ENCODE results near the gene RGS3.
A peak's percentile ranks its signal among the peaks of the same experiment; 100 is the strongest.
"Not testable (repeated sequence)": the region's sequence is repeated elsewhere in the genome, so short reads cannot be mapped to it uniquely, and the experiment has no call there.

The RGS3 gene

GRCh38 chr9:113463418-113464285 is at the start of gene RGS3:
Gene RGS3 (plus strand): TSS chr9:113463727. CDS start chr9:113463803, 76 bp downstream.
- peak; percentile 95 for DNase-seq

- no peak for DNase-seq
These were observed 47.3 kb upstream of the RGS3 start for GRCh38 chr9:113416149-113416721.

GRCh38 chr9:113417370-113417769 is 46.2 kb upstream of the RGS3 start:
- DNase-seq = peak; percentile 9

GRCh38 chr9:113421726-113422125 is 41.8 kb upstream of the RGS3 start:
- DNase-seq = no peak

GRCh38 chr9:113425072-113425471 is 38.5 kb upstream of the RGS3 start:
- DNase-seq = peak; percentile 38

GRCh38 chr9:113426701-113427100 is 36.8 kb upstream of the RGS3 start:
- no peak for DNase-seq

GRCh38 chr9:113427629-113428028 is 35.9 kb upstream of the RGS3 start:
- DNase-seq = no peak

GRCh38 chr9:113428062-113428615 is 35.4 kb upstream of the RGS3 start:
- no peak for DNase-seq

GRCh38 chr9:113431191-113431590 is 32.3 kb upstream of the RGS3 start:
- DNase-seq = no peak

- no peak for DNase-seq
These were observed 26.6 kb upstream of the RGS3 start for GRCh38 chr9:113436728-113437515.

GRCh38 chr9:113437716-113438115 is 25.8 kb upstream of the RGS3 start:
- not testable (repeated sequence) for DNase-seq

GRCh38 chr9:113444736-113445135 is 18.8 kb upstream of the RGS3 start:
- no peak for DNase-seq

GRCh38 chr9:113446323-113446740 is 17.2 kb upstream of the RGS3 start:
- DNase-seq = peak; percentile 70

GRCh38 chr9:113449376-113449775 is 14.2 kb upstream of the RGS3 start:
- no peak for DNase-seq

- no peak for DNase-seq
These were observed 11.4 kb upstream of the RGS3 start for GRCh38 chr9:113452113-113452605.

GRCh38 chr9:113454914-113455761 is 8.4 kb upstream of the RGS3 start:
- DNase-seq = no peak

GRCh38 chr9:113456235-113456634 is 7.3 kb upstream of the RGS3 start:
- DNase-seq = no peak

GRCh38 chr9:113461285-113461684 is 2.2 kb upstream of the RGS3 start:
- no peak for DNase-seq

- no peak for DNase-seq
These were observed 1.6 kb upstream of the RGS3 start for GRCh38 chr9:113461943-113462342.

- DNase-seq = no peak
These were observed 693 bp upstream of the RGS3 start for GRCh38 chr9:113462781-113463286.

GRCh38 chr9:113464286-113464660 is 746 bp downstream of the RGS3 start:
- peak; percentile 59 for DNase-seq

- peak; percentile 86 for DNase-seq
These were observed 2.1 kb downstream of the RGS3 start for GRCh38 chr9:113465599-113466140.
